GM23248 (cell line): ENCODE measurements around the gene RWDD3. TPM values are rescaled to one million over a fixed set of nuclear protein-coding genes. Genes with fewer than 3 reads are reported as not detected.

Source experiments
- DNase-seq: peaks from one replicate; pipeline ENCODE4 v3.0.0-alpha.2; 2015
- H2AFZ ChIP-seq: fragments of 200-600 bp; sonication (generic); 2 replicates; pipeline ENCODE4 v1.6.1; 2016; ENCODE audit warnings: antibody characterized with exemption
- H3F3A ChIP-seq: fragments of 200-600 bp; sonication (generic); 2 replicates; pipeline ENCODE4 v1.6.1; 2016; ENCODE audit warnings: mild to moderate bottlenecking, antibody characterized with exemption, mixed run types; ENCODE audit not compliant: insufficient read depth
- H3K27ac ChIP-seq: fragments of 200-600 bp; sonication (generic); 2 replicates; pipeline ENCODE4 v1.5.1; 2016; ENCODE audit warnings: mild to moderate bottlenecking
- H3K27me3 ChIP-seq: fragments of 200-600 bp; sonication (generic); replicated peaks from 2 replicates; pipeline ENCODE4 v1.6.1; 2016; ENCODE audit warnings: mild to moderate bottlenecking; ENCODE audit not compliant: insufficient read depth
- H3K36me3 ChIP-seq: fragments of 200-600 bp; sonication (generic); 2 replicates; pipeline ENCODE4 v1.6.1; 2016; ENCODE audit warnings: low read depth, mild to moderate bottlenecking
- H3K4me1 ChIP-seq: fragments of 200-600 bp; sonication (generic); 2 replicates; pipeline ENCODE4 v1.6.1; 2016; ENCODE audit warnings: mild to moderate bottlenecking; ENCODE audit not compliant: insufficient read depth
- H3K4me2 ChIP-seq: fragments of 200-600 bp; sonication (generic); one replicate; pipeline ENCODE4 v1.6.1; 2016; ENCODE audit warnings: mild to moderate bottlenecking; ENCODE audit not compliant: unreplicated experiment
- H3K4me3 ChIP-seq: fragments of 200-600 bp; sonication (generic); 2 replicates; pipeline ENCODE4 v1.5.1; 2016; ENCODE audit warnings: mild to moderate bottlenecking
- H3K79me2 ChIP-seq: fragments of 200-600 bp; sonication (generic); 2 replicates; pipeline ENCODE4 v1.6.1; 2016; ENCODE audit warnings: mild to moderate bottlenecking; ENCODE audit not compliant: insufficient read depth
- H3K9ac ChIP-seq: fragments of 200-600 bp; sonication (generic); 2 replicates; pipeline ENCODE4 v1.6.1; 2016; ENCODE audit warnings: mild to moderate bottlenecking
- H3K9me2 ChIP-seq: fragments of 200-600 bp; sonication (generic); 2 replicates; pipeline ENCODE4 v1.6.1; 2016; ENCODE audit warnings: mixed run types, mild to moderate bottlenecking, moderate library complexity; ENCODE audit not compliant: insufficient read depth
- H3K9me3 ChIP-seq: fragments of 200-600 bp; sonication (generic); one replicate; pipeline ENCODE4 v1.6.1; 2017; ENCODE audit warnings: low read depth
- H4K20me1 ChIP-seq: fragments of 200-600 bp; sonication (generic); 2 replicates; pipeline ENCODE4 v1.6.0; 2016; ENCODE audit not compliant: insufficient read depth
- EZH2 ChIP-seq: fragments of 200-600 bp; sonication (generic); IDR thresholded peaks from 2 replicates; pipeline ENCODE4 v1.6.1; 2018; ENCODE audit warnings: antibody characterized with exemption, mild to moderate bottlenecking; ENCODE audit not compliant: insufficient read depth, poor library complexity, severe bottlenecking
- EZH2phosphoT487 ChIP-seq: fragments of 200-600 bp; sonication (generic); IDR thresholded peaks from 2 replicates; pipeline ENCODE4 v1.6.1; 2018; ENCODE audit warnings: antibody characterized with exemption, moderate library complexity, mild to moderate bottlenecking, low read depth; ENCODE audit not compliant: insufficient read depth
- WGBS, 2 experiments: methylation state at CpG; one replicate each; pipeline ENCODE4 v1.1.6; 2015 to 2017; ENCODE audit warnings: low lambda C conversion rate in 2 of 2, low coverage in 1 of 2; ENCODE audit errors: missing lambda C conversion rate in 2 of 2; 5-methylcytosine and 5-hydroxymethylcytosine counted together
- in situ Hi-C: fragments of 300-500 bp; cut with MboI; formaldehyde crosslinking; loops from 2 replicates; pipeline ENCODE4 v1.15.0; 2020
- polyA plus RNA-seq: library from polyadenylated mRNA; unstranded; fragments of >200 nt; fragmentation: Nextera tagmentation; extraction: Ambion mirVana; gene quantifications from 2 replicates; pipeline ENCODE4 v1.2.1, GENCODE V29; 2016
- total RNA-seq: library from RNA; depleted of rRNA; stranded (reverse); fragments of >200 nt; shearing (Covaris generic); gene quantifications from 2 replicates; pipeline ENCODE4 v1.2.3, GENCODE V29; 2014

The RWDD3 gene
- total and polyA plus RNA-seq, 2 experiments from 2014 or later: 13.6 to 25.5 TPM

DNA sequence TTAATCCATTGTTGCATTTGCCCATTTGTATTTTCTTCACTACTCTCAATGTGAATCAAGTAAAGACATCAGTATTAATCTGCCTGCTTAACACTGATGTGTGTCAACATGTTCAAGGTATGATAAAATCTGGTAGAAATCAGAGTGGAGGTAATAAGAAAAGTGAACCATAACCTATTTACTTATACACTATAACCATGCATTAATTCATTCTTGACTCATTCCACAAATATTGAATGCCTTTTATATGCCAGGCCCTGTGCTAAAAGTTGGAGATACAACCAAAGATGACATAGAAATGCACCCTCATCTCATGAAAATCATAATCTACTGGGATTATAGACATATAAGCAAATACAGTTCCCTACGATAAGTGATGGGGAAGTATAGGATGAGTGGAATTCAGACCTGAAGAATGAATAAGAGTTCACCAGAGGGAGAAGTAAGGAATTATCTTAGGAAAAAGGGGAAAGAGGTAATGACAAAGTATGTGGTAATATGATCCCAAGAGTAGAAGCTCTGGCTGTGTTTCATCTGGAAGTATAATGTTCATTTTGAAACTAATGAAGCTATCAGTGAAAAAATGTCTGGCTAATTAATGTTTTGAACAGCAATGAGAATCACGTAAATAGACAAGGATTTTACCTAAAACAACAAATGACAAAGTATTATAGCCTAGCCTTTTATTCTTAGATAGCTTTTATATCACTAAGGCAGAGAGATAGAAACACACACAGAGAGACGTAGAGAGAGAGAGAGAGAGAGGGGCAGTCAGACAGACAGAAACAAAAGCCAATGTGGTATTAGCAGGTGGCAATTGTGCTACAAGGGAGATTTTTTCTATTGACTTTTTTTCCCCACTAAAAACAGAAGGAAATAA, 7.0 kb upstream of the RWDD3 start:
- Histone ChIP-seq H3K9ac (no peak overlapping the region), H3K9me3 (no peaks in the 10 kb centered on the region), H3K9me2 (no peaks in the 10 kb centered on the region), H3K4me1 (no peaks in the 10 kb centered on the region), H2AFZ (no peak overlapping the region), H3K36me3 (no peaks in the 10 kb centered on the region), H3K4me3 (no peak overlapping the region), H4K20me1 (no peaks in the 10 kb centered on the region), H3K4me2 (no peak overlapping the region), H3K79me2 (no peaks in the 10 kb centered on the region), H3F3A (peaks cover 5% of the 10 kb centered on the region; the same call in 1 of the 2 replicates), H3K27ac (no peak overlapping the region), H3K27me3 (no peaks in the 10 kb centered on the region)
- in situ Hi-C loops: loop anchor here (25.0 kb wide), 1 partner anchor 365 kb away; no protein-coding TSS in a partner anchor
- 76 to 80% methylated on average over 3 of the region's 3 CpGs for WGBS, 2 experiments
- no peak for DNase-seq
- TF ChIP-seq EZH2 (no peak), EZH2phosphoT487 (no peak)

DNA sequence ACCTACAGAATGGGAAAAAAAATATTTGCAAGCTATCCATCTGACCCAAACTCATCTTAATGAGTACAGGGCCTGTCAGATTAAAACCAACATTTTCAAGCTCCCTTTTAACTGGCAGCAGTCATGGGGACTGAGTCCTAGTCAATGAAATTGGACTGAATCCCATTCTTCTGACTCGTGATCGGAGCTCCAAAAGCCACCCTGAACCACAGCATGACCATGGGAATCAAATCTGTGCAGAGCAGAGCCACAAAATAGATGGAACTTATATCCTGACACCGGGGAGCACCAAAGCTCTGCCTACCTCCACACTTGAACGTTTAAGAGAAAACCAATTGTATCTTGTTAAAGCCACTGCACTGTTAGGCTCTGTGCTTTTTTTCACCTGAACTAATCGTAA, 5.0 kb upstream of the RWDD3 start:
- in situ Hi-C loops: loop anchor here (25.0 kb wide), 1 partner anchor 367 kb away; no protein-coding TSS in a partner anchor
- H3K4me2 ChIP-seq: no peak overlapping the region
- TF ChIP-seq EZH2: no peak
- TF ChIP-seq EZH2phosphoT487: no peak
- H3K27ac ChIP-seq: no peak overlapping the region
- H3K27me3 ChIP-seq: no peaks in the 10 kb centered on the region
- no peaks in the 10 kb centered on the region for H3F3A ChIP-seq
- DNase-seq: no peak
- no peak overlapping the region for H3K9ac ChIP-seq
- H3K4me1 ChIP-seq: peaks cover 9% of the 10 kb centered on the region
- no peak overlapping the region for H3K4me3 ChIP-seq
- H2AFZ ChIP-seq: no peak overlapping the region
- WGBS, 2 experiments: 49 to 59% methylated on average over 5 of the region's 5 CpGs
- no peaks in the 10 kb centered on the region for H3K36me3 ChIP-seq
- 0 out of 2 replicates have a peak, but pooled peaks cover 9% of the 10 kb centered on the region for H3K79me2 ChIP-seq
- H3K9me3 ChIP-seq: no peaks in the 10 kb centered on the region
- no peaks in the 10 kb centered on the region for H4K20me1 ChIP-seq
- no peaks in the 10 kb centered on the region for H3K9me2 ChIP-seq

DNA sequence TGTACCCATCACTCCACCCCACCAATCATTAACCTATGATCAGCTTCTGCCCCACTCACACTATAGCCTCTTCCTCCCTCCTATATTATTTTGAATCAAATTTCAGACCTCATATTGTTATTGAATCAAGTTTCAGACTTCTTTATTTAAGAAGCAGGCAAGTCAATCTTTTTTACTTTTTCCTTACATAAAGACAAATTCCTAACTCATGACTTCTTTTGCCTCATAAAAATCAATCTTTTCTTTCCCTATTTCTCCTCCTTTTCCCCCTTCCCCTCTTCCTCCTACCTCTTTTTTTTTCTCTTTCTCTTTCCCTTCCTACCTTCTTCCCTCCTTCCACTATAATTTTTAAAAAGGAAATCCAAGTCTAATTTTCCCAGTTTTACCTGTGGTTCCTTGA, 4.3 kb upstream of the RWDD3 start:
- Histone ChIP-seq H4K20me1 (no peaks in the 10 kb centered on the region), H3K9ac (no peak overlapping the region), H2AFZ (no peak overlapping the region), H3K4me3 (no peak overlapping the region), H3K9me3 (no peaks in the 10 kb centered on the region), H3K9me2 (no peaks in the 10 kb centered on the region), H3K4me1 (peaks cover 9% of the 10 kb centered on the region), H3F3A (no peaks in the 10 kb centered on the region), H3K4me2 (no peak overlapping the region), H3K36me3 (no peaks in the 10 kb centered on the region), H3K27ac (no peak overlapping the region), H3K79me2 (peaks cover 12% of the 10 kb centered on the region; the same call in 1 of the 2 replicates), H3K27me3 (no peaks in the 10 kb centered on the region)
- in situ Hi-C loops: loop anchor here (25.0 kb wide), 1 partner anchor 367 kb away; no protein-coding TSS in a partner anchor
- TF ChIP-seq EZH2 (no peak), EZH2phosphoT487 (no peak)
- no peak for DNase-seq

DNA sequence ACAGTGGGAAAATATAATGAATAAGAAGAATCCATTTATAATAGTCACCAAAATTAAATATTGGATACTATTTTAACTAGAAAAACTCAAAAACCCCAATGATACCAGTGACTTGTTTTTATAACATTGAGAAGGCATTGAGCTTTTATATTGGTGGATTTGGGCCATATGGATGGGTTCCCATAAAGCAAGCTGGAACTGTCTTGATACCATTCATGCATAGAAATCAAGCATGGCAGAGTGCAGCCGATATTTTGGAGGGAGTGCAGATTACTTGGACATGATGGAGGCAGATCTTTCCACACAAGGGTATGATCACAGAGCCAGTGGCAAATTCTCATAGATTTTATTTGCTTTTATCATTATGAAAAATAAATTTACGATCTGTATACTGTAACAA, 3.8 kb upstream of the RWDD3 start:
- in situ Hi-C loops: loop anchor here (25.0 kb wide), 1 partner anchor 368 kb away; no protein-coding TSS in a partner anchor
- H3K79me2 ChIP-seq: peaks cover 13% of the 10 kb centered on the region; the same call in 1 of the 2 replicates
- H3K27ac ChIP-seq: no peak overlapping the region
- no peak overlapping the region for H3K9ac ChIP-seq
- no peak overlapping the region for H3K4me2 ChIP-seq
- no peaks in the 10 kb centered on the region for H3K36me3 ChIP-seq
- TF ChIP-seq EZH2 (no peak), EZH2phosphoT487 (no peak)
- H3F3A ChIP-seq: no peaks in the 10 kb centered on the region
- H3K9me3 ChIP-seq: no peaks in the 10 kb centered on the region
- no peaks in the 10 kb centered on the region for H4K20me1 ChIP-seq
- H3K4me3 ChIP-seq: no peak overlapping the region
- 88 to 95% methylated on average over 2 of the region's 2 CpGs for WGBS, 2 experiments
- H3K27me3 ChIP-seq: no peaks in the 10 kb centered on the region
- no peak overlapping the region for H2AFZ ChIP-seq
- peaks cover 9% of the 10 kb centered on the region for H3K4me1 ChIP-seq
- DNase-seq: no peak
- H3K9me2 ChIP-seq: no peaks in the 10 kb centered on the region
